ENCODE measurements around the gene RAB11A. TPM values are rescaled to one million over a fixed set of nuclear protein-coding genes. Genes with fewer than 3 reads are reported as not detected.

RAB11A gene
- polyA plus RNA-seq, 1 donor from 2014 or later = 600 TPM

GRCh38 chr15:65926899-65927298 lies 57.6 kb downstream of the RAB11A start:
- no peaks in the 10 kb centered on the region for H3F3A ChIP-seq (ENCODE audit: insufficient read depth, low read length, poor library complexity, severe bottlenecking)
- TF ChIP-seq EP300 (conservative IDR thresholded peaks at IDR 0.05; ENCODE audit: poor library complexity, severe bottlenecking) (no peak), CTCF (IDR thresholded peaks at IDR 0.05; ENCODE audit: poor library complexity, severe bottlenecking) (no peak), TAF1 (IDR thresholded peaks at IDR 0.05; ENCODE audit: low read depth) (no peak), MXI1 (conservative IDR thresholded peaks at IDR 0.05; ENCODE audit: poor library complexity, severe bottlenecking) (no peak), EZH2 (IDR thresholded peaks at IDR 0.05; ENCODE audit: borderline replicate concordance, insufficient read depth, low read length, poor library complexity, severe bottlenecking) (no peak), RAD21 (conservative IDR thresholded peaks at IDR 0.05) (no peak), SMC3 (conservative IDR thresholded peaks at IDR 0.05; ENCODE audit: poor library complexity) (no peak), REST (IDR thresholded peaks at IDR 0.05; ENCODE audit: borderline replicate concordance) (no peak), POLR2AphosphoS5 (IDR thresholded peaks at IDR 0.05) (no peak)
- no peak overlapping the region for H3K4me2 ChIP-seq (ENCODE audit: low read length)

GRCh38 chr15:65927545-65927944 lies 58.3 kb downstream of the RAB11A start:
- Histone ChIP-seq H4K20me1 (ENCODE audit: insufficient read depth) (no peaks in the 10 kb centered on the region), H3F3A (ENCODE audit: insufficient read depth, low read length, poor library complexity, severe bottlenecking) (no peaks in the 10 kb centered on the region), H3K9me2 (ENCODE audit: insufficient read depth, low read length) (no peaks in the 10 kb centered on the region), H3K36me3 (ENCODE audit: insufficient read depth, low read length) (no peaks in the 10 kb centered on the region), H3K27me3 (ENCODE audit: insufficient read depth, low read depth, low read length) (no peaks in the 10 kb centered on the region), H3K9me3 (ENCODE audit: low read length) (no peaks in the 10 kb centered on the region), H3K9ac (ENCODE audit: low read length) (no peak overlapping the region), H3K79me2 (replicated peaks; ENCODE audit: insufficient read depth, low read length) (no peaks in the 10 kb centered on the region), H3K27ac (ENCODE audit: low read length) (no peak overlapping the region), H2AFZ (ENCODE audit: low read depth, low read length) (no peak overlapping the region), H3K4me3 (ENCODE audit: low read length) (no peak overlapping the region), H3K4me2 (ENCODE audit: low read length) (no peak overlapping the region)
- TF ChIP-seq EZH2 (IDR thresholded peaks at IDR 0.05; ENCODE audit: borderline replicate concordance, insufficient read depth, low read length, poor library complexity, severe bottlenecking) (no peak), RAD21 (conservative IDR thresholded peaks at IDR 0.05) (no peak), EP300 (conservative IDR thresholded peaks at IDR 0.05; ENCODE audit: poor library complexity, severe bottlenecking) (no peak), REST (IDR thresholded peaks at IDR 0.05; ENCODE audit: borderline replicate concordance) (no peak), MXI1 (conservative IDR thresholded peaks at IDR 0.05; ENCODE audit: poor library complexity, severe bottlenecking) (no peak), TAF1 (IDR thresholded peaks at IDR 0.05; ENCODE audit: low read depth) (no peak), SMC3 (conservative IDR thresholded peaks at IDR 0.05; ENCODE audit: poor library complexity) (no peak), POLR2AphosphoS5 (IDR thresholded peaks at IDR 0.05) (no peak), CTCF (IDR thresholded peaks at IDR 0.05; ENCODE audit: poor library complexity, severe bottlenecking) (no peak)

More at GRCh38 chr15:65926899-65927298, 57.6 kb downstream of the RAB11A start:
- Histone ChIP-seq H4K20me1 (ENCODE audit: insufficient read depth) (no peaks in the 10 kb centered on the region), H3K9me3 (ENCODE audit: low read length) (no peaks in the 10 kb centered on the region), H3K4me3 (ENCODE audit: low read length) (no peak overlapping the region), H3K79me2 (replicated peaks; ENCODE audit: insufficient read depth, low read length) (no peaks in the 10 kb centered on the region), H2AFZ (ENCODE audit: low read depth, low read length) (no peak overlapping the region), H3K27ac (ENCODE audit: low read length) (no peak overlapping the region), H3K36me3 (ENCODE audit: insufficient read depth, low read length) (no peaks in the 10 kb centered on the region), H3K9me2 (ENCODE audit: insufficient read depth, low read length) (no peaks in the 10 kb centered on the region), H3K9ac (ENCODE audit: low read length) (no peak overlapping the region), H3K27me3 (ENCODE audit: insufficient read depth, low read depth, low read length) (no peaks in the 10 kb centered on the region)
